Neutrophil (primary cell): ENCODE measurements around the gene TRAPPC12.
A peak's percentile ranks its signal among the peaks of the same experiment; 100 is the strongest.

Experiments
- H3K27ac ChIP-seq: fragments of 200-600 bp; sonication (generic); 2 replicates; pipeline ENCODE4 v1.5.1; 2016; ENCODE audit warnings: mild to moderate bottlenecking, moderate library complexity
- H3K27me3 ChIP-seq: fragments of 200-600 bp; sonication (generic); 2 replicates; pipeline ENCODE4 v1.6.0; 2016; ENCODE audit warnings: mild to moderate bottlenecking
- H3K36me3 ChIP-seq: fragments of 200-600 bp; sonication (generic); 2 replicates; pipeline ENCODE4 v1.5.1; 2017
- H3K4me1 ChIP-seq, 2 experiments: fragments of 200-600 bp in 1 of 2; sonication (generic) in 1 of 2; 1 replicate in 1 of 2; 2 replicates in 1 of 2; pipeline versions ENCODE4 v1.5.1 to v1.6.1; 2013 to 2016; ENCODE audit warnings: low read depth in 1 of 2, low read length in 1 of 2, mild to moderate bottlenecking in 1 of 2, moderate library complexity in 1 of 2; ENCODE audit not compliant: control insufficient read depth in 1 of 2, insufficient read depth in 1 of 2
- H3K4me3 ChIP-seq, 2 experiments: fragments of 200-600 bp in 1 of 2; sonication (generic) in 1 of 2; 1 replicate in 1 of 2; 2 replicates in 1 of 2; pipeline ENCODE4 v1.5.1; 2013 to 2016; ENCODE audit warnings: low read depth in 1 of 2, low read length in 1 of 2, mild to moderate bottlenecking in 1 of 2, moderate library complexity in 1 of 2
- H3K9me3 ChIP-seq: fragments of 200-600 bp; sonication (generic); 2 replicates; pipeline ENCODE4 v1.5.1; 2016
- TF ChIP-seq, protein P1 (sequence below): fragments of 200-600 bp; sonication (generic); IDR thresholded peaks from 2 replicates; pipeline ENCODE4 v1.5.1; 2016; ENCODE audit warnings: antibody characterized with exemption

The TRAPPC12 gene

DNA sequence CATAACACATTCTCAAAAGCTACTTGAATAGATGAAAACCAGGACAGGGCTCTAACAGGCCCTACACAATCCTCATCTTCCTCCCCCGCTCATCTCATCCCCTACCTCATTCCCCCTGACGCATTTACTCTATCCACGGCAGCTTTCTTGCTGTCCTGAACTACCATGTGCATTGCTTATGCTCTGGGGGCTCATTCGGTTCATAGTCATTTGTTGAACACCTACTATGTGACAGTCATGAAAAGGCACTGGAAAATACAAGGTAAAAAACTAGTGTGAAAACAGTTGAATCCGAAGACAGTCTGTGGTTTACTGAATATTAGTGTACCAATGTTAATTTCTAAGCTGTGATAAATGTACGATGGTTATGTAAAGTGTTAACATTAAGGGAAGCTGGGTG lies 2.7 kb upstream of the TRAPPC12 start:
- Histone ChIP-seq H3K4me1 (peaks cover 36 to 41% of the 10 kb centered on the region in 2 experiments), H3K27ac (peak overlapping the region; percentile 92), H3K36me3 (peaks cover 3% of the 10 kb centered on the region), H3K4me3 (peak overlapping the region; percentile 81 to 88), H3K27me3 (no peaks in the 10 kb centered on the region), H3K9me3 (no peaks in the 10 kb centered on the region)
- TF ChIP-seq, protein P1, sequence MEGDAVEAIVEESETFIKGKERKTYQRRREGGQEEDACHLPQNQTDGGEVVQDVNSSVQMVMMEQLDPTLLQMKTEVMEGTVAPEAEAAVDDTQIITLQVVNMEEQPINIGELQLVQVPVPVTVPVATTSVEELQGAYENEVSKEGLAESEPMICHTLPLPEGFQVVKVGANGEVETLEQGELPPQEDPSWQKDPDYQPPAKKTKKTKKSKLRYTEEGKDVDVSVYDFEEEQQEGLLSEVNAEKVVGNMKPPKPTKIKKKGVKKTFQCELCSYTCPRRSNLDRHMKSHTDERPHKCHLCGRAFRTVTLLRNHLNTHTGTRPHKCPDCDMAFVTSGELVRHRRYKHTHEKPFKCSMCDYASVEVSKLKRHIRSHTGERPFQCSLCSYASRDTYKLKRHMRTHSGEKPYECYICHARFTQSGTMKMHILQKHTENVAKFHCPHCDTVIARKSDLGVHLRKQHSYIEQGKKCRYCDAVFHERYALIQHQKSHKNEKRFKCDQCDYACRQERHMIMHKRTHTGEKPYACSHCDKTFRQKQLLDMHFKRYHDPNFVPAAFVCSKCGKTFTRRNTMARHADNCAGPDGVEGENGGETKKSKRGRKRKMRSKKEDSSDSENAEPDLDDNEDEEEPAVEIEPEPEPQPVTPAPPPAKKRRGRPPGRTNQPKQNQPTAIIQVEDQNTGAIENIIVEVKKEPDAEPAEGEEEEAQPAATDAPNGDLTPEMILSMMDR = no peak

DNA sequence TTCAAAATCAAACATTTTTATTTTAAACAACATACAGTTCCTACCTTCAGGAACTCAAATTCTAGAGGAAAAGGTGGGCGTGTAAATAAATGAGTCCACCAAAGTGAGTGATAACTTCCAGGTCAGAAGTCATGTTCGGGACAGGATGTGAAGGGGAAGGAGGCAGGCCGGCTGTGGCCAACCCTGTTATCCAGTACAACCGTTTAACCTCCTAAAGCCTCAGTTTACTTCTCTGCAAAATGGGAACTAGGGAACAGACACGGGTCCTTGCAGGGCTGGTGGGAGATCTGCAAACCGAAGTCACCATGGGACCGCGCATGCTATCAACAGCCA lies 2.2 kb upstream of the TRAPPC12 start:
- no peaks in the 10 kb centered on the region for H3K9me3 ChIP-seq
- H3K36me3 ChIP-seq = peaks cover 5% of the 10 kb centered on the region
- TF ChIP-seq, protein P1 = no peak
- no peaks in the 10 kb centered on the region for H3K27me3 ChIP-seq
- peak overlapping the region; percentile 81 to 88 for H3K4me3 ChIP-seq
- H3K27ac ChIP-seq = peak overlapping the region; percentile 92
- H3K4me1 ChIP-seq = peaks cover 36 to 41% of the 10 kb centered on the region in 2 experiments

DNA sequence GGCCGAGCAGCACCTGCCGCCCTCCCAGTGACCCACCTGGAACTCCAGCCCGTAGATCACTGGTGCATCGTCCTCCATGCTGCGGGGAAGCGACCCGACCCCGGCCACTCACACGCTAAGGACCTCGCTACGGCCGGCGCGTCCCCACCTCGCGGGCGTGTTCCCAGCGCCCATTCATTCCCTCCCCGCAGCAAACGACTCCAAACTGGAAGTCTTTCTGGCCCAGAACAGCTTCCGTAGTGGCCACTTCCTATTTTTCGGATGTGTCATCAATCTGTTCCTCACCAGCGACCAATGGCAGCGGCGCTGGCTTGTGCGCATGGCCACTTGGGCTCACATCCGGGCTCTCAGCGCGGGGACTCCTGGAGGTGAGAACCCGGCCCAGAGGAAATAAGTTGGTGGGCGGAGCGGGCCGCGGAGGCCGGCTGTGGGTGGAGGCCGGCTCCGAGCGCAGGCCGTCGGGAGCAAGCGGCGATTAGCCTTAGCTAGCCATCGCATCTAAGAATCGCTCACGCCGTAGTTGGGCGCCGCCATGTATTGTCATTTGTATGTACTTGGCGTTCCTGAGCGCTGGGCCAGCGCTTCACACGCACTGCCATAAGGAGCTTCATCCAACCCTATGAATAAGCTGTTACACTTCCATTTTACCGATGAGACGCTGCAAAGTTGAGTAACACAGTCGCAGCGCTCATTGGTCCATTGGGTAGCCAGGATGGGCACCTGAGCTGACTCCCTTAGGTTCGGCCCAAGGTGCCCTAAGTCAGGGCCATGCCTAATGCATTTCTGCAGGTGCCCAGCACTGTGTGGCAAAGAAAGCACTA lies 1.7 kb upstream of the TRAPPC12 start, which contains the start of gene EIPR1:
EIPR1 (minus strand) TSS at position 207 of the 821 bp plus-strand sequence; CDS start at position 78, 129 bp downstream.
- H3K4me1 ChIP-seq = peaks cover 36 to 41% of the 10 kb centered on the region in 2 experiments
- TF ChIP-seq, protein P1 = peak; percentile 66
- H3K27ac ChIP-seq = peak within 1 kb of the TSS; percentile 92
- no peaks in the 10 kb centered on the region for H3K9me3 ChIP-seq
- no peaks in the 10 kb centered on the region for H3K27me3 ChIP-seq
- peak within 1 kb of the TSS; percentile 81 to 88 for H3K4me3 ChIP-seq
- H3K36me3 ChIP-seq = peaks cover 10% of the 10 kb centered on the region

DNA sequence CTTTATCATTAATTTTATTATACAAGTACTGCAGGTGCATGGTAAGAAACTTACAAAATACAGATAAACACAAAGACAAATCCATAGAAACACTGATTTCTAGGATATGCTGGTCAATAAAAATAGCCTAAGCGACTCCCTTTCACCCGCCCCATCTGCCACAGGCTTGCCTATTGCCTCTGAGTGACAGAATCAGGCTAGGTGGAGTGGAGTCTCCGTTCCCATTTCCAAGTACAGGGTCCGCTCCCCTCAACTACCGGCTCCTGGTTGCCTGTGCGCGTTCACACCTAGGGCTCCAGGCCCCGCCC lies 201 bp upstream of the TRAPPC12 start:
- Histone ChIP-seq H3K4me1 (peaks cover 36 to 41% of the 10 kb centered on the region in 2 experiments), H3K36me3 (peaks cover 10% of the 10 kb centered on the region), H3K27ac (peak overlapping the region; percentile 92), H3K27me3 (no peaks in the 10 kb centered on the region), H3K4me3 (peak overlapping the region; percentile 88 to 92), H3K9me3 (no peaks in the 10 kb centered on the region)
- TF ChIP-seq, protein P1 = no peak

DNA sequence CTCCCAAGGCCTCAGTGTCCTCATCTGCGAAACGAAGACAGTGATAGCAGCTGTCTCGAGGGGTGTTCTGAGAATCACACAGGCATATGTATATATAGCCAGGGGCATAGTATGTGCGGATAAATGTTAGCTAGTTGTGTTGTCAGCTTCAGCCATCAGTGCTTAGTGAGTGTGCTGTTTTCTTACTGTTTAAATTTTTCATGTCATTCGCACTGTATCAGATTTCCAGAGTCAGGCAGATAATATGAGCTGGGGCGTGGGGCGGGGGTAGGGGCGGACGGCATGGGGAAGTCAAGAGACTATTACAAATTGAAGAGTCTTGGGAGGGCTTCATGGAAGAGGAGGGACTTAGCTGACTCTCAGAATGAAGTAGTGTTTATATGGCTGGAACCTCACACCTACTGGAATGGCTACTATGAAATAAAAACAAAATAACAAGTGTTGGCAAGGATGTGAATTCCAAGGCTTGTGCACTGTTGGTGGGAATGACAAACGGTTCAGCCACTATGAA lies 7.0 kb downstream of the TRAPPC12 start:
- H3K27me3 ChIP-seq = no peaks in the 10 kb centered on the region
- H3K36me3 ChIP-seq = peaks cover 48% of the 10 kb centered on the region
- no peaks in the 10 kb centered on the region for H3K9me3 ChIP-seq
- H3K27ac ChIP-seq = no peak overlapping the region
- H3K4me3 ChIP-seq = no peak overlapping the region
- TF ChIP-seq, protein P1 = no peak
- no peaks in the 10 kb centered on the region for H3K4me1 ChIP-seq
